HG02973 (cell line): Measurements from ENCODE around the gene TPH2.

Source experiments
- ATAC-seq: cut with Tn5 transposase; IDR thresholded peaks from one replicate; pipeline ENCODE4 v1.9.1; 2021; ENCODE audit warnings: moderate library complexity; ENCODE audit not compliant: unreplicated experiment

Gene TPH2

GRCh38 chr12:71938728-71939385, at the start of gene TPH2:
TPH2 (plus strand) TSS chr12:71938845; CDS start chr12:71938987, 142 bp downstream.
- ATAC-seq = no peak

DNA sequence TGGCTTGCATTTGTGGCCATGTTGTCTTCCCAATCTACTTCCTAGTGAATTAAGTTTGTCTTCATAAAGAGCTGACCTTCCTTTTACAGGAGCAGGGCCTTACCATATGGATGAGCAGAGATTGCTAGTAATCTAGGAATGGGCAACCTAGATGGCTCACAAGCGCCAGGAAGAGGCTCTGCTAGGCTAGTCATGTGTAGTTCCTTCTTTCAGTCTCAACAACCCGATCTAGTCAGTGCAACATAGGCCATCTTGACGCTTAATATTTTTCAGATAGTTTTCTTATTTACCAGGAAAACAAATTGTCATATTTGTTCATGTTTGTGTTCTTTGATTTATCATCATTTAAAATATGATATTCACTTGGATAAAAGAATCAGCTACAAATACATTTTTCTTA, 48.2 kb upstream of the TPH2 start:
- ATAC-seq = no peak

DNA sequence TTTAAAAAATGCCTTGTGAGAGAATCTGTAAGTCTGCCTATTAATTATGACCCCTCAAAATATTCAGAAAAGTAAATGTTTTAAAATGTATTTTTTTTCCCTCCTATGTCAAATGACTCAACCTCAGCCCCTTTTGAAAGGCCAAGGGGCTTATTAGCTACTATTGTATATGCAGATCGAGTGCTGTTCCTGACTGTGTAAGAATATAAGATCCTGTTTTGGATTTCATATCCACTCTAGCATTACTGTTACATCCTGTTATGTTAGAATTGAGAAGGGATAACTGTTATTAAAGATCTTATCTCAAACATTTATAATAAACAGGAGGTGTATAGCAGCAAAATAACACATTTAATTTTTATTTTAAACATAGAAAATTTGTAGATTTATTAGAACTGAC, 46.6 kb upstream of the TPH2 start:
- ATAC-seq = no peak

DNA sequence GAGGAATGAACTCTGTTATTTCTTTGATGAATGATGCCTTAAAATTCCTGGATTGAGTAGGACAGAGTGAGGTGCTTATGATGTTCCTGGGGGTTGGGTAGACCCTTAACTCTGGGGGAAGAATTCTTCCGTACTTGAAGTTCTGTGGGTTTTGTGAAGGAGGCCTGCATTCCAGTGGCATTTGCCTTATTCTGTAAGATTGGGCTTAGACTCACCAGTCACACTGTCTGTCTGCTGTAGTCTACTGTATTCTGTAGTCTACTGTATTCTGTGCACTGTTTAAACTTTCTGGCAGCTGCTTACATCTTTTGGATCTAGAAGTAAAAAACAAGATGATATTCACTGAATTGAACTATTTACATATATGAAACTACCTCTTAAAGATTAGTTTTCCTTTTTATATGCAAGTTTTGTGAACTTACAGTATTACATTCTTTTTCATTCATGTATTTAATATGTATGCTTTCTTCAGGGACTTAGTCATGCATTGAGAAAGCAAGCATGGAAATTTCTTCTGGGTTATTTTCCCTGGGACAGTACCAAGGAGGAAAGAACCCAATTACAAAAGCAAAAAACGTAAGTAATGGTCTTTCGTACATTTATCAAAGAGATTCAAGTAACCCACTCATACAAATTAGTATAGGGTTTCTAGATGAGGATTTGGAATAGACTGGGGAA, 42.3 kb upstream of the TPH2 start:
- ATAC-seq = no peak

- ATAC-seq = no peak
Observed at GRCh38 chr12:71900091-71900490, 38.6 kb upstream of the TPH2 start.

- no peak for ATAC-seq
Observed at GRCh38 chr12:71904629-71905028, 34.0 kb upstream of the TPH2 start.

- ATAC-seq = peak; percentile 86
Observed at GRCh38 chr12:71935594-71935993, 3.1 kb upstream of the TPH2 start.

GRCh38 chr12:71940068-71940467, 1.4 kb downstream of the TPH2 start:
- ATAC-seq = no peak

DNA sequence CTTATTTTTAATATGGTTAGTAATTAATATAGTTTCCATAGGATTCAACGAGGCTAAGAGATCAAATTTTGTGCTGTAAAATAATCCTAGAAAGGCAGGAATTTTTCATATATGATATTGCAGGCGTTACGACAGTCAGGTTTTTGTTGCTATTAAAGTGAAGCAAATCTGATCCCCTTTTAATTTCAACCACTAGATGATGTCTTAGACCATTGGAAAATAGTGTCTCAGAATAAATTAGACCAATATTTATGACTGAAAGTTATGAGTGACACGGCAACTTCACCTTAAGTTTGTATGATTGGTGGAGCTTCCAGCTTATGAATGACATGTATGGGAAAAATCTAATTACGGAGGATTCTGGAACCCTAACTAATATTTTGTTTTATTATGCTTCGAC, 2.5 kb downstream of the TPH2 start:
- no peak for ATAC-seq

- ATAC-seq = no peak
Observed at GRCh38 chr12:71942259-71942658, 3.6 kb downstream of the TPH2 start.

- no peak for ATAC-seq
Observed at GRCh38 chr12:71942703-71943102, 4.1 kb downstream of the TPH2 start.

DNA sequence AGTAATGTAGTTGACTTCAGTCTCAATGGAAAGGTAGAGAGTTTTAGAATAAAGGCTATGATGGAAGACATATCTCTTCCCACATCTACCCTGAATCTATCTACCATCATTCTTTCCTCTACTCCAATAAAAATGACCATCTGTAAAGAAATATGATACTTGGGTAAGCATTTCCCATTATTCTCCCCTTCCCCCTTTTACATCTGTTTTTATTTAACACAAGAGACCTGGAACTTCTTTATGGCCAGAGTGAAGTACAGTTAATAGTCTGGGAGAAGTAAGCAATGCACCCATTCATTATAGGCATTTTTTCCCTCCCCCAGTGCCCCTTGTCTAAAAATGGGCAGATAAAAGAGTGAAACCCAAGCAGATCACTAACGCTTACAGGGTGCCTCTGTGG, 6.5 kb downstream of the TPH2 start:
- no peak for ATAC-seq

DNA sequence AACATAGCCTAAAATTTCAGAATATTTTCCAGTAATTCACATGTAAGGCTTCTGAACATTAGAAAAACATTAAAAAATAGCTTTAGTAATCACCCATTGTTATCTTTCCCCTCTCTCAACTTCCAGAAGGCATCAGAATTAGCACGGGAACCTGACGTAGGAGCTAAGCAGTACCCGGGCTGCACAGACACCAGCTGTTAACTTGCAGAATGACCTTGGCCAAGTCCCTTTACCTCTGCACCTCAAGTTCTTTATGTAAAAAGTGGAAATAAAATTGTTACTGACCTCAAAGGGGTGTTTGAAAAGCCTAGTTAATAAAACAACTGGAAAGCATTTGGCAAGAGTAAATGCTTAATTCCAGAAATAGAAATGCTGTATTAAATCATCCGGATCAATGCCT, 7.2 kb downstream of the TPH2 start:
- ATAC-seq = no peak

GRCh38 chr12:71947645-71948105, 9.0 kb downstream of the TPH2 start:
- ATAC-seq = no peak

GRCh38 chr12:71948390-71948789, 9.7 kb downstream of the TPH2 start:
- ATAC-seq = no peak

- ATAC-seq = no peak
Observed at GRCh38 chr12:71949646-71950045, 11.0 kb downstream of the TPH2 start.

GRCh38 chr12:71950404-71950803, 11.8 kb downstream of the TPH2 start:
- ATAC-seq = no peak

- no peak for ATAC-seq
Observed at GRCh38 chr12:71950819-71951218, 12.2 kb downstream of the TPH2 start.

DNA sequence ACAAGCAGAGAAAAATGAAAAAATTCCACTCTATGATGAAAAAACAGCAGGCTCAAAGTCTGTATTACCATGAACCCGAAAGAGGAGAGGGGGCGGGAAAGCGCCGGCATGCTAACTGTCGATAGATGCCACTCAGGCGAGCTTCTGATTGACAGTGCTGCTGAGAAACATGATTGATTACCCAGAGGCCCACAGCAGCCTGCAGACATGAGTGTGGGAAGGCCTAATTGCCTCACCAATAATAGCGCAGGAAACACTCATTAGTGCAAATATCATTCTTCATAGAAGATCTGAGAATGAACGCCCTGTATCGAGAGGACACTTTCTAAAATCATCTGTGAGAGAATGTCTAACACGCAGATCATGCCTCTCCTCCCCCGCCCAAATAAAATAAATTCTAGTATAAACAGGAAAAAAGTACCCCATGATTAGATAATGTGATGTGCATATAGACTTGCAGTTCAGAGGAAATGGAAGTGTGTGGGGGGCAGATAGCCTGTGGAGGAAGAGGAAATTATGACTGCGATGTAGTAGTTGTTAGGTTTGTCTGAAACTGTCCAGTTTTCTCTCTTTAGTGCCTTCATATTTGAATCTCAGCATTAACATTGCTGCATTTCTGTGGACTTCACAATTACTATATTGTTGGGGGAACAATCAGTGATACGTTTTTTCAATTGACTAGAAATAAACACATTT, 15.6 kb downstream of the TPH2 start:
- no peak for ATAC-seq

GRCh38 chr12:71954861-71955260, 16.2 kb downstream of the TPH2 start:
- no peak for ATAC-seq

DNA sequence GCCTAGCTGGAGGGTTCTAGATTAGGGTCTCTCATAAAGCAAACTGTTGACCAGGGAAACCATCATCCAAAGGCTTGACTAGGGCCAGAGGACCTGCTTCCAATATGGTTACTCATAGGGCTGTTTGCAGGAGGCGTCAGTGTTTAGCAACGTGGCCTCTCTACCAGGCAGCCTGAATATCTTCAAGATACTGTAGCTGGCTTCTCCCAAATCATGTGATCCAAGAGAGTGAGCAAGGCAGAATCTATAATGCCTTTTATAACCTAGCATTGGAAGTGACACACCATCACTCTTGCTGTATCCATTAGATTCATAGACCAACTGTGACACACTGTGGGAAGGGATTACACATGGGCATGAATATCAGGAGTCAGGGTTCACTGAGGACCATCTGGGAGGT, 17.3 kb downstream of the TPH2 start:
- no peak for ATAC-seq

GRCh38 chr12:71958056-71958455, 19.4 kb downstream of the TPH2 start:
- no peak for ATAC-seq
